Measurements from ENCODE around the gene KSR1. TPM values are rescaled to one million over a fixed set of nuclear protein-coding genes. Genes with fewer than 3 reads are reported as not detected.
"Not testable (repeated sequence)": the region's sequence is repeated elsewhere in the genome, so short reads cannot be mapped to it uniquely, and the experiment has no call there.

The KSR1 gene
- polyA plus RNA-seq, 1 experiment = 28.2 TPM

DNA sequence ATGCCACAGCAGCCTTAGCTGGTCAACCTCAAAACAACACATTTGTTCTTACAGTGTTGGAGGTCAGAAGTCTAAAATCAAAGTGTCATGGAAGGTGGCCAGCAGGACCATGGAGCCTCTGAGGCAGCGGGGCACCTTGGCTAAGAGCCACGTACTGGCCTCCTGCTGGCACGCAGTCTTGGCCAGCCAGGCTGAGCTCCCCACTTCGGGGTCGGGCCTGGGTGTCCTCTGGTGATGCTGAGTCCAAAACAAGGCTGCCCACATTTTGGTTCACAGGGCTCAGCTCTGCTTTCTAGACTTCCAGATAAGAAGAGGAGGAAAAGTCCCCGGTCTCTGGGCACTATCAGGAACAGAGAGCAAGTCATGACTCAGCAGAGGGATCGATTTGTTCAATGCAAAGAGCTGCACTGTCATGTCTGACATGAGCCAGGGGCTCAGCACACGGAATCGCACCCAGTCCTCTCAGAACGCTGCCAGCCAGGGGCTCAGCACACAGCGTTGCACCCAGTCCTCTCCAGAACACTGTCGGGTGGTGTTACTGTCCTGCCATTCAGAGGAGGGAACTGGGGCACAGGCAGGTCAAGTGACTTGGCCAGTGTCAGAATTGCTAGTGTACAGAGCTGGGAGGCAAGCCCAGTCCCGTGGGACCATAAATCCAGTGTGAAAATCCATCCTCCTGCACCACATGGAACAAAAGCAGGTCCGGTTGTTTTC is 177.2 kb downstream of the KSR1 start:
- TF ChIP-seq, protein P1, sequence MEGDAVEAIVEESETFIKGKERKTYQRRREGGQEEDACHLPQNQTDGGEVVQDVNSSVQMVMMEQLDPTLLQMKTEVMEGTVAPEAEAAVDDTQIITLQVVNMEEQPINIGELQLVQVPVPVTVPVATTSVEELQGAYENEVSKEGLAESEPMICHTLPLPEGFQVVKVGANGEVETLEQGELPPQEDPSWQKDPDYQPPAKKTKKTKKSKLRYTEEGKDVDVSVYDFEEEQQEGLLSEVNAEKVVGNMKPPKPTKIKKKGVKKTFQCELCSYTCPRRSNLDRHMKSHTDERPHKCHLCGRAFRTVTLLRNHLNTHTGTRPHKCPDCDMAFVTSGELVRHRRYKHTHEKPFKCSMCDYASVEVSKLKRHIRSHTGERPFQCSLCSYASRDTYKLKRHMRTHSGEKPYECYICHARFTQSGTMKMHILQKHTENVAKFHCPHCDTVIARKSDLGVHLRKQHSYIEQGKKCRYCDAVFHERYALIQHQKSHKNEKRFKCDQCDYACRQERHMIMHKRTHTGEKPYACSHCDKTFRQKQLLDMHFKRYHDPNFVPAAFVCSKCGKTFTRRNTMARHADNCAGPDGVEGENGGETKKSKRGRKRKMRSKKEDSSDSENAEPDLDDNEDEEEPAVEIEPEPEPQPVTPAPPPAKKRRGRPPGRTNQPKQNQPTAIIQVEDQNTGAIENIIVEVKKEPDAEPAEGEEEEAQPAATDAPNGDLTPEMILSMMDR (IDR thresholded peaks at IDR 0.05; ENCODE audit: low read depth, low read length) = no peak
- ChIA-PET CTCF (interaction anchor here (1.6 to 2.8 kb wide), 2 partner anchors 20 to 30 kb away, joined by 5 to 9 read pairs; no protein-coding TSS in a partner anchor), POLR2A (no interaction called here)
- Histone ChIP-seq H3K27ac (ENCODE audit: low read depth, low read length) (no peak overlapping the region), H3K27me3 (ENCODE audit: control insufficient read depth, insufficient read depth, low read length) (no peaks in the 10 kb centered on the region), H3K9me3 (ENCODE audit: control insufficient read depth, insufficient read depth, low read length) (no peaks in the 10 kb centered on the region), H3K4me3 (ENCODE audit: low read depth, low read length) (no peak overlapping the region)
- DNase-seq (ENCODE audit: low read depth, low spot score) = no peak

DNA sequence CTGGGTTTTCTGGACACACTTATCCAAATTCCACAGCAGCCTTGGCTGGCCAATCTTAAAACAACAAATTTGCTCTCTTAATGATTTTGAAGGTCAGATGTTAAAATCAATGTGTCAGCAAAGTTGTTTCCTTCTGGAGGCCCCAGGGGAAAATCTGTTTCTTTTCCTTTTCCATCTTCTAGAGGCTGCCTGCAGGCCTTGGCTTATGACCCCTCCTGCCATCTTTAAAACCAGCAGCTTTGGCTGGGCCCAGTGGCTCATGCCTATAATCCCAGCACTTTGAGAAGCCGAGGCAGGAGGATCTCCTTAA is 177.7 kb downstream of the KSR1 start:
- Histone ChIP-seq H3K4me3 (ENCODE audit: low read depth, low read length) (no peak overlapping the region), H3K9me3 (ENCODE audit: control insufficient read depth, insufficient read depth, low read length) (no peaks in the 10 kb centered on the region), H3K27ac (ENCODE audit: low read depth, low read length) (no peak overlapping the region), H3K27me3 (ENCODE audit: control insufficient read depth, insufficient read depth, low read length) (no peaks in the 10 kb centered on the region)
- POLR2A ChIA-PET = no interaction called here
- TF ChIP-seq, protein P1 (IDR thresholded peaks at IDR 0.05; ENCODE audit: low read depth, low read length) = no peak
- DNase-seq (ENCODE audit: low read depth, low spot score) = no peak
- CTCF ChIA-PET = interaction anchor here (1.6 to 2.8 kb wide), 2 partner anchors 20 to 31 kb away, joined by 5 to 9 read pairs; no protein-coding TSS in a partner anchor

DNA sequence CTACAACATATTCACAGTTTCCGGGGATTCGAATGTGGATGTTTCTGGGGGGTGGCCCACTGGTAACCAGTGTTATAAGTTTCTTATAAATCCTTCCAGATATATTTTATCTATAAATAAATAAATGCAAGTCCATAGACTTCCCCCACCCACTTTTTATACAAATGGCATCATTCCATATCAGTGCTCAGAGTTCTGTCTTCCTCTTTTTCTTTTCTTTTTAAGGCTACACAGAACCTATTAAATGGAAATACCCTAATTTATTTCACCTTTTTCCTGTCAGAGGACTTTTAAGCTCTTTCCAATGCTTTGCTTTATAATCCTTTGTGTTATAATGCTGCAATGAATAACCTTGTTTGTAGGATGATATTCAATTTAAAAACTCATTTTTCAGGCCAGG is 178.5 kb downstream of the KSR1 start:
- TF ChIP-seq, protein P1 (IDR thresholded peaks at IDR 0.05; ENCODE audit: low read depth, low read length) = no peak
- no peaks in the 10 kb centered on the region for H3K27me3 ChIP-seq (ENCODE audit: control insufficient read depth, insufficient read depth, low read length)
- ChIA-PET POLR2A (no interaction called here), CTCF (no interaction called here)
- no peak overlapping the region for H3K4me3 ChIP-seq (ENCODE audit: low read depth, low read length)
- DNase-seq (ENCODE audit: low read depth, low spot score) = no peak
- H3K27ac ChIP-seq (ENCODE audit: low read depth, low read length) = no peak overlapping the region
- H3K9me3 ChIP-seq (ENCODE audit: control insufficient read depth, insufficient read depth, low read length) = no peaks in the 10 kb centered on the region

DNA sequence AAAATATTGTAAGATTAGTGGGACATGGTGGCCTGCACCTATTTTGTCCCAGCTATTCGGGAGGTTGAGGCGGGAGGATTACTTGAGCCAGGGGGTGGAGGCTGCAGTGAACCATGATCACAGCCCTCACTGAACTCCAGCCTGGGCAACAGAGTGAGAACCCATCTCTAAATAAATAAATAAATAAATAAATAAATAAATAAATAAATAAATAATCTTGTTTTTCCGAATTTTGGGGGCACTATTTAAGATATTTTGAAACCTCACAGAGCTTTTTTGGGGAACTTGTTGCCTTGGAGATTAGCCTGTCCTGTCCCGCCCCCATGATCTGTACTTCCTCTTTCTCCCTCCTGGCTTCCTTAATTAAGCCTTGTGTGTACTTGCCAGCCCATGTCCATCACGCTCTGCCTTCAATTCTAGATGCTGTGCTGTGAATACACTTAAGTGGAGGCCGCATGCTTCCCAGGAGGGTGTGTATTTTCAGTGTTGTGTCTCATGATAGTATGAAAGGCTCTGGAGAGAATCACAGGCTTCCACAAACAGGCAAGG is 179.1 kb downstream of the KSR1 start:
- POLR2A ChIA-PET = no interaction called here
- Histone ChIP-seq H3K27ac (ENCODE audit: low read depth, low read length) (no peak overlapping the region), H3K9me3 (ENCODE audit: control insufficient read depth, insufficient read depth, low read length) (no peaks in the 10 kb centered on the region), H3K27me3 (ENCODE audit: control insufficient read depth, insufficient read depth, low read length) (no peaks in the 10 kb centered on the region), H3K4me3 (ENCODE audit: low read depth, low read length) (no peak overlapping the region)
- DNase-seq (ENCODE audit: low read depth, low spot score) = no peak
- CTCF ChIA-PET = no interaction called here
- TF ChIP-seq, protein P1 (IDR thresholded peaks at IDR 0.05; ENCODE audit: low read depth, low read length) = no peak

DNA sequence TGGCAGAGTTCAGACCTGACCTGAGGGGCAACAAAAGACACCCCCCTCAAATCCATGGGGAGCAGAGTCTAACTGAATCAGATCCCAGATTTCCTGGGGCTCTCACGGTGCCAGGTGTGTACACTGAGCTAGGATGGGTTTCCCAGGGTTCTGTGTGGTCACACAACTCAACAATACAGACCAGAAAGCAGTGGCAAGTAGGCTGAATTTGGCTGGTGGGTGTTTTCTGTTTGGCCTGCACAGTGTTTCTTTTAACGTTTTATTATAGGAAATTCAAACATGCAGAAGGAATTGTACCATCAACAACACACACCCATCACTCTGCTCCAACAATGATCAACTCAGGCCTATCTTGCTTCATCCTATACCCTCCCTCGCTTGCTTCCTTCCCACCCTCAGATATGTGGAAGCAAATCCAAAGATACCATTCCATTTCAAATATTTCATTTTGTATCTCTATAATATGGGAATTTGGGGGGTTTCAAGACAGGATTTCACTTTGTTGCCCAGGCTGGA is 179.8 kb downstream of the KSR1 start:
- DNase-seq (ENCODE audit: low read depth, low spot score); H3K9me3 ChIP-seq (ENCODE audit: control insufficient read depth, insufficient read depth, low read length); POLR2A ChIA-PET; H3K4me3 ChIP-seq (ENCODE audit: low read depth, low read length); H3K27ac ChIP-seq (ENCODE audit: low read depth, low read length); H3K27me3 ChIP-seq (ENCODE audit: control insufficient read depth, insufficient read depth, low read length): not testable (repeated sequence)
- CTCF ChIA-PET = interaction anchor here (0.8 kb wide), 1 partner anchor 120 kb away, joined by 3 read pairs; no protein-coding TSS in a partner anchor

DNA sequence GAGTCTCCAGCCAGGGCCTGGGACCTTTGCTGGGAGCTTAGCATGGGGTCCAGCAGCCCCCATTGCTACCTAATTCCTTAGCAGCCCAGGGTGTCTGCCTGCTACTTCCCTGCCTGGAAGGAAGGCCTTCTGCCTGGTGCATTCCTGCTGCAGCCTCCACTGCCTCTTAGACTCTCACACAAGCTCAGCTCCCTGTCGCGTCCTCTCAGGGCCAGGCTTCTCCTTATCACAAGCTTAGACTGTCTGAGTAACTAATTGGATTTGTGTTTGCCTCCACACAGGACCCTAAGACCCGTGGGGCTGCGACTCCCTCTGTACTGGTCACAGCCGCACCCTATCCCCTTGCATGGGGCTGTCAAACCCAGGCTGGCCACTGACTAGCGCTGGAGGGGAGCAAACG is 181.6 kb downstream of the KSR1 start:
- H3K4me3 ChIP-seq (ENCODE audit: low read depth, low read length); POLR2A ChIA-PET; H3K9me3 ChIP-seq (ENCODE audit: control insufficient read depth, insufficient read depth, low read length); H3K27ac ChIP-seq (ENCODE audit: low read depth, low read length); H3K27me3 ChIP-seq (ENCODE audit: control insufficient read depth, insufficient read depth, low read length); DNase-seq (ENCODE audit: low read depth, low spot score): not testable (repeated sequence)
- CTCF ChIA-PET = interaction anchor here (1.3 kb wide), 1 partner anchor 13 kb away, joined by 3 read pairs; no protein-coding TSS in a partner anchor

DNA sequence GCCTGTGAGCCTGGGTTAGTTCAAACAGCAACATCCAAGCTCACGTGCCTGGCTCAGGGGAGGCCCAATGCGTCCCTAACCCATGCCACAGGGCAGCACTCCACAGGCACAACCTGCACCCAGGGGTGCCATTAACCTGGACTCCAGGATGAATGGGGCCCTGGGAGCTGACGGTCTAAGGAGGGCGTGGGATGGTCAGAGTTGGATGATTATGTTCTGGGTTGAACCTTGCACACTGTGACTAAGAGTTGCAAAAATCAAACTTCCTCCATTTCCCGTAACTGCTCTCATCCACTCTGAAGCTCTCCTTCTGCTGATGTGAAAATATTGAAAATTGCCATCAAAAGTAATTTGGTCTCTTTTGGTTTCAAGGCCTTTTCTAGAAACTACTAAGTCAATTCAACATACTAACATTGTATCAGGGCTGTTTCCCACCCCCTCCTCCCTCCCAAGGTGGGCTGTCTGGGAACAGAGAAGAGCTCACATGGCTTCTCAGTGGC is 182.2 kb downstream of the KSR1 start:
- DNase-seq (ENCODE audit: low read depth, low spot score) = not testable (repeated sequence)
- CTCF ChIA-PET = interaction anchor here (1.3 kb wide), 1 partner anchor 13 kb away, joined by 3 read pairs; no protein-coding TSS in a partner anchor

More for the DNA sequence above, 182.2 kb downstream of the KSR1 start:
- H3K27ac ChIP-seq (ENCODE audit: low read depth, low read length); H3K27me3 ChIP-seq (ENCODE audit: control insufficient read depth, insufficient read depth, low read length); H3K4me3 ChIP-seq (ENCODE audit: low read depth, low read length); POLR2A ChIA-PET; H3K9me3 ChIP-seq (ENCODE audit: control insufficient read depth, insufficient read depth, low read length): not testable (repeated sequence)

All from AG04450 (cell line).